BLaER1 (cell line): ENCODE measurements around the gene STX18.
A peak's percentile ranks its signal among the peaks of the same experiment; 100 is the strongest.
"Not testable (repeated sequence)": the region's sequence is repeated elsewhere in the genome, so short reads cannot be mapped to it uniquely, and the experiment has no call there.

Experiments
- H3K27ac ChIP-seq: shearing (Covaris generic); formaldehyde crosslinking; 2 replicates; pipeline ENCODE4 v1.8.1; 2022
- H3K27me3 ChIP-seq: shearing (Covaris generic); formaldehyde crosslinking; 2 replicates; pipeline ENCODE4 v1.8.1; 2022
- H3K36me3 ChIP-seq: shearing (Covaris generic); formaldehyde crosslinking; 2 replicates; pipeline ENCODE4 v1.8.1; 2022
- H3K4me1 ChIP-seq: shearing (Covaris generic); formaldehyde crosslinking; 2 replicates; pipeline ENCODE4 v1.8.1; 2022
- H3K4me2 ChIP-seq: shearing (Covaris generic); formaldehyde crosslinking; 2 replicates; pipeline ENCODE4 v1.8.1; 2022
- H3K4me3 ChIP-seq: shearing (Covaris generic); formaldehyde crosslinking; 2 replicates; pipeline ENCODE4 v1.8.1; 2022
- H3K9ac ChIP-seq: shearing (Covaris generic); formaldehyde crosslinking; 2 replicates; pipeline ENCODE4 v1.8.1; 2022
- H3K9me3 ChIP-seq: shearing (Covaris generic); formaldehyde crosslinking; 2 replicates; pipeline ENCODE4 v1.8.1; 2022
- H4K20me1 ChIP-seq: shearing (Covaris generic); formaldehyde crosslinking; 2 replicates; pipeline ENCODE4 v1.8.1; 2022
- Cebpa-rat ChIP-seq: shearing (Covaris generic); IDR thresholded peaks from 2 replicates; pipeline ENCODE4 v1.8.1; 2022

Gene STX18

DNA sequence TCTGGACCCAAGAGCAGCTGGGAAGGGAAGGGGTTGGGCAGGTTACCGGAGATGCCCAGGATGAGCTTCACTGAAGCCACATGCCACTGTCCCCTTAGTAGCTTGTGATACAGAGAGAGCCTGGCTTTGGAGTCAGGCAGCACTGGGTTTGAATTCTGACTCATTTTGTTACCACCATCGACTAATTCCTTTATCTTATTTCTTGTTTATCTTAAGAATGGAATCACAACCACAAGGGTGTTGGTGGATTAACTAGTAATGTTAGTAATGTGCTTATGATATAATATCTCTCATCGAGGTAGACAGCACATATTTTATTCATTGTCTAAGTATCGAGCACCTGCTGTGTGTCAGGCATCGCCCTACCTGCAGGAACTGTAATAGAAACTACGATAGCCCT is 17.7 kb upstream of the STX18 start:
- H3K27ac ChIP-seq: no peak overlapping the region
- H3K4me2 ChIP-seq: no peak overlapping the region
- no peaks in the 10 kb centered on the region; the same call in 1 of the 2 replicates for H4K20me1 ChIP-seq
- no peaks in the 10 kb centered on the region for H3K27me3 ChIP-seq
- no peak for TF ChIP-seq Cebpa-rat
- no peaks in the 10 kb centered on the region for H3K4me1 ChIP-seq
- peaks cover 17% of the 10 kb centered on the region for H3K36me3 ChIP-seq
- H3K9me3 ChIP-seq: no peaks in the 10 kb centered on the region
- no peak overlapping the region for H3K4me3 ChIP-seq
- H3K9ac ChIP-seq: 0 out of 2 replicates have a peak overlapping the region, but pooled peaks have one; percentile 25

DNA sequence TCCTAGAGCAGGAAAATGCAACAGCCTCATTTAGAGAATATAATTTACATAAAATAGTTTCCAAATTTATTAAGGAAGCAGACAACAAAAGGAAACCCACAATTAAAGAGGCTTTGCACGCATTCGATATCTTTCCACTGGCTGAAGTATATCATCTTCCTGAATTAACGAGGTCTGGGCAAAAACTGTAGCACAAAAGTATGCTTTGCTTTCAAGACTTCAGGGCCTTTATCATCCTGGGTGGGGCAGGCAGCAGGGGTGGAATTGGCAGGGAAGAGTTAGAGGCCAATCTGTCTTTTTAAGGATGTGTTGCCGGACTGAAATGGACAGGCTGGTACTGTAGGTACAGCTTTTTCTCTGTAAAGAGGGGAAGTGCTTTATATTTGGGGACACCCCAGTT is 17.0 kb upstream of the STX18 start:
- Histone ChIP-seq H3K27ac (no peak overlapping the region), H3K27me3 (no peaks in the 10 kb centered on the region), H3K9me3 (no peaks in the 10 kb centered on the region), H3K36me3 (peaks cover 13% of the 10 kb centered on the region; the same call in 1 of the 2 replicates), H3K4me3 (no peak overlapping the region), H4K20me1 (no peaks in the 10 kb centered on the region; the same call in 1 of the 2 replicates), H3K9ac (no peak overlapping the region), H3K4me2 (no peak overlapping the region), H3K4me1 (no peaks in the 10 kb centered on the region)
- no peak for TF ChIP-seq Cebpa-rat

DNA sequence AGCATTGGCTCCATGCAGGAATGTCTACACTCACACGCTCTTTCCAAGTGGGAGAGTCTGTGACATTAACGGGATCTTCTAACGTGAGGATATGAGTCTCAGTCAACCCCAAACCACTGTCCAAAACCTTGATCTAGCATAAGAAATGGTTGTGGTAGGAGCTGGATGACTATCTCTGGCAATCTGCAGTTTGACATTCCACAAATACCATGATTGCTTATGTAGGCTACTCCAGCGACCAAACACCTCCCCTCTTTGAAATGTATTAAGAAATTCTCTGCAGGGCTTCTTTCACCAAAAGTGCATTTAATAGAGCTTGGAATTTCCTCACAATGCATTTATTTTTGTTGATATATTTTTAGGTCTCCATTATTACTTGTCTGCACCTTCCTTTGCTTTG is 14.1 kb upstream of the STX18 start:
- Histone ChIP-seq H3K36me3 (peaks cover 32% of the 10 kb centered on the region), H3K4me1 (no peaks in the 10 kb centered on the region), H3K27ac (no peak overlapping the region), H3K9me3 (no peaks in the 10 kb centered on the region), H3K9ac (no peak overlapping the region), H3K4me2 (no peak overlapping the region), H4K20me1 (no peaks in the 10 kb centered on the region; the same call in 1 of the 2 replicates), H3K4me3 (no peak overlapping the region), H3K27me3 (no peaks in the 10 kb centered on the region)
- no peak for TF ChIP-seq Cebpa-rat

DNA sequence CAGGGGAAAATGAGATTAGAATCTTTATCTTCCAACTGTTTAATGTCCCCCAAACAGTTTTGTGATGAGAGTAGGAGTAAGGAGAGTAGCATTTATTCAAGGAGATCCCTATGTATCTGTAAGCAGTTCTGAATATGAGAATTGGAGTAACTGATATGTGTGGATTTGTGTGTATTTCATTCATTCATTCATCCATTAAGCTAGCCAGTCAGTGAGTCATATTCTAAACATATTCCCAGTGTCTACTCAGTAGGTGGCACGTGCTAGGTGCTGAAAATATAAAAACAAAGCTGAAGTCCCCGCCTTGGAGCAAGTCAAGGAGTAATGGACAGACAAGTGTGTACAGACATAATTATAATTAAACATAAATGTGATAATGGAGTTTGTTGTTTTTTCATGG is 12.4 kb upstream of the STX18 start:
- Histone ChIP-seq H3K4me2 (no peak overlapping the region), H3K9ac (no peak overlapping the region)
- no peak for TF ChIP-seq Cebpa-rat

DNA sequence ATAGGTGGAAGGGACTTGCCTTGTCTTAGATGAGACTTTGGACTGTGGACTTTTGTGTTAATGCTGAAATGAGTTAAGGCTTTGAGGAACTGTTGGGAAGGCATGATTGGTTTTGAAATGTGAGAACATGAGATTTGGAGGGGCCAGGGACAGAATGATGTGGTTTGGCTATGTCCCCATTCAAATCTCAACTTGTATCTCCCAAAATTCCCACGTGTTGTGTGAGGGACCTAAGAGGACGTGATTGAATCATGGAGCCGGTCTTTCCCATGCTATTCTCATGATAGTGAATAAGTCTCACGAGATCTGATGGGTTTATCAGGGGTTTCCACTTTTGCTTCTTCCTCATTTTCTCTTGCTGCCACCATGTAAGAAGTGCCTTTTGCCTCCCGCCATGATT is 10.2 kb upstream of the STX18 start:
- not testable (repeated sequence) for H3K27me3 ChIP-seq, H4K20me1 ChIP-seq, H3K4me1 ChIP-seq, H3K9me3 ChIP-seq, H3K4me3 ChIP-seq, H3K27ac ChIP-seq, H3K9ac ChIP-seq, H3K4me2 ChIP-seq
- peaks cover 66% of the 10 kb centered on the region for H3K36me3 ChIP-seq

More for the DNA sequence above, 12.4 kb upstream of the STX18 start:
- Histone ChIP-seq H4K20me1 (no peaks in the 10 kb centered on the region; the same call in 1 of the 2 replicates), H3K27me3 (no peaks in the 10 kb centered on the region), H3K27ac (no peak overlapping the region), H3K4me3 (no peak overlapping the region), H3K9me3 (no peaks in the 10 kb centered on the region), H3K4me1 (no peaks in the 10 kb centered on the region), H3K36me3 (peaks cover 44% of the 10 kb centered on the region)

DNA sequence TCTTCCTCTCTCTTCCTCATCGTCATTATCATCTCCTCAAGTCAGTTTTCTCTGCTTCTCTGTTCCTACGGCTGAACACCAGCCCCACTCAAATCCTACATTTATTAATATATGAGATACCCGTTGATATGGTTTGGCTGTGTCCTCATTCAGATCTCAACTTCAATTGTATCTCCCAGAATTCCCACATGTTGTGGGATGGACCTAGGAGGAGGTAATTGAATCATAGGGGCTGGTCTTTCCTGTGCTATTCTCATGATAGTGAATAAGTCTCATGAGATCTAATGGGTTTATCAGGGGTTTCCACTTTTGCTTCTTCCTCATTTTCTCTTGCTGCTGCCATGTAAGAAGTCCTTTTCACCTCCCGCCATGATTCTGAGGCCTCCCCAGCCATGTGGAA is 8.3 kb upstream of the STX18 start:
- not testable (repeated sequence) for H3K4me3 ChIP-seq, H3K9me3 ChIP-seq
- peaks cover 81% of the 10 kb centered on the region for H3K36me3 ChIP-seq

DNA sequence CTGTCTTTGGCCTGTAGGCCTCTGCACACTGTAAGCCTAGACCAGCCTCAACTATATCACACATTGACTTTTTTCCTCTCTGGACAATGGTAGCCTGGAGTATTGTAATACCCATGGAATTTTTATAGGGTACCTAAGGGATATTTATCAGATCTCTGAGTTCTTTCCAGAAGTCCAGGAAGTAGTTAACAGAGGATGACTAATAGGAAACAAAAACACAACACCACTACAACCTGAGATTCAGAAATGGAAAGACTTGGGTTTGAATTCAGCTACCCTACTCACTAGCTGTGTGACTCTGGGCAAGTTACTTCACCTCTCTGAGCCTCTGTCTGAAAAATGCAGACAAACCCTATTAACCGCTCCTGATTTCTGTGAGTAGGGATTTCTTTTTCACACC is 7.7 kb upstream of the STX18 start:
- Histone ChIP-seq H3K4me3 (no peak overlapping the region), H4K20me1 (no peaks in the 10 kb centered on the region), H3K27me3 (no peaks in the 10 kb centered on the region), H3K4me2 (no peak overlapping the region), H3K27ac (no peak overlapping the region), H3K9ac (no peak overlapping the region), H3K9me3 (no peaks in the 10 kb centered on the region), H3K4me1 (no peaks in the 10 kb centered on the region), H3K36me3 (peaks cover 76% of the 10 kb centered on the region)
- TF ChIP-seq Cebpa-rat: no peak

More for the DNA sequence above, 8.3 kb upstream of the STX18 start:
- H3K9ac ChIP-seq, H3K4me2 ChIP-seq, H4K20me1 ChIP-seq, H3K27ac ChIP-seq, H3K4me1 ChIP-seq, H3K27me3 ChIP-seq: not testable (repeated sequence)

DNA sequence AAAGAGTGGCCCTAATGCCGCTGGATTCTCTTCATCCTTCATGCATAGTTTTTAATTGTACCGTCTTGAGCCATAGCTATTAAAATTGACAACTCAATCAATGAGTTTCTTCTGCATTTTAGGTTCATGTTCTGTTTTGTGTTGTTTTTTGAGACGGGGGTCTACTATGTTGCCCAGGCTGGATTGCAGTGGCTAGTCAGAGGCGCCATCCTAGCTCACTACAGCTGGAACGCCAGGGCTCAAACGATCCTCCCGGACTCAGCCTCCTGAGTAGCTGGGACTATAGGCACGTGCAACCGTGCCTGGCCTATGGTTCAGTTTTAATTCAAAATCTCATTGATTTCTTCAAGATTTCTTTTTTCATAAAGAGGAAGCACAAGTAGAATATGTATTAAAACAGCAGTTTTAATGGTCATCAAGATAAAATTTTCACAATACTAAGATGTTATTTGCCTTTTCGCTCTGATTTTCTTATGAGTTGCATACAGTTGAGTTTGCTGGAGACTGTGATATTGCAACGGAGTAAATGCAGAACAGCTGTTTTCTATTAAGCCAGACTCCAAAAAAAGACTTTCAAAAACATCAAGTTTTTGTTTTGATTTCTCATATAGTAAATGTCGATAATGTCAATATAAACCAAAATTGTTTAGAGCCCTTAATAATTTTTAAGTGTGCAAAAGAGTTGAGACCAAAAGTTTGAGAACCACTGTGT is 1.1 kb upstream of the STX18 start:
- no peak overlapping the region for H3K27ac ChIP-seq
- H4K20me1 ChIP-seq: peaks cover 29% of the 10 kb centered on the region
- H3K4me2 ChIP-seq: peak overlapping the region; percentile 76
- H3K9ac ChIP-seq: peak overlapping the region; percentile 89
- peaks cover 33% of the 10 kb centered on the region for H3K4me1 ChIP-seq
- H3K27me3 ChIP-seq: no peaks in the 10 kb centered on the region
- H3K9me3 ChIP-seq: no peaks in the 10 kb centered on the region
- TF ChIP-seq Cebpa-rat: no peak
- peak overlapping the region; percentile 90 for H3K4me3 ChIP-seq
- peaks cover 27% of the 10 kb centered on the region for H3K36me3 ChIP-seq

DNA sequence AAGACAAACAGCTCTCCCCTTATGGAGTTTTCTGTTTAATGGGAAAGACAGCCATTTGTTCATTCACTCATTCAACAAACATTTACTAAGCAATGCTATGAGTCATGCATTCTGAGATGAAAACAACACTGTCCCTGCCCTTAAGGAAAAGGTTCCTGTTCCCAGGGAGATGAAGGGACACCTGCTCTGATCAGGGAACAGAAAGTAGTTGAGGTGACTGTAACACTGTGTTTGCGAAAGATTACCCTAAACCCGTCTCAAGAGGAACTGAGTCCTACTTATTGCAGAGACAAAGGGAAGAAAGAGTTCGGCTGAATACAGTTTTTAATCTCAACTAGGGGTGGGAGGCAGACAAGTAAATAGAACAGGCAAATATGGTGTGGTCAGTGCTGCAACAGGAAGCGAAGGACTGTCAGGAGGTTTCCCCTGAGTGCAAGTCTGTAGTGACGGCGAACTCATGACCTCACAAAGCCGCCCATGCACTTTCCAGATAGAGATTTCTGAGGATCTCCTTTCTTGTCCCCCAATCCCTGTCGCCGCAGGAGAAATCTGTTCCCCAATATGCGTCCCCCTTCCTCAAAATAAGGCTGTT is 712 bp downstream of the STX18 start:
- Histone ChIP-seq H4K20me1 (peaks cover 46% of the 10 kb centered on the region), H3K9me3 (no peaks in the 10 kb centered on the region), H3K36me3 (peaks cover 23% of the 10 kb centered on the region), H3K9ac (peak overlapping the region; percentile 89), H3K4me3 (peak overlapping the region; percentile 90), H3K27ac (peak overlapping the region; percentile 84), H3K4me1 (peaks cover 33% of the 10 kb centered on the region), H3K27me3 (no peaks in the 10 kb centered on the region), H3K4me2 (peak overlapping the region; percentile 88)
- no peak for TF ChIP-seq Cebpa-rat

DNA sequence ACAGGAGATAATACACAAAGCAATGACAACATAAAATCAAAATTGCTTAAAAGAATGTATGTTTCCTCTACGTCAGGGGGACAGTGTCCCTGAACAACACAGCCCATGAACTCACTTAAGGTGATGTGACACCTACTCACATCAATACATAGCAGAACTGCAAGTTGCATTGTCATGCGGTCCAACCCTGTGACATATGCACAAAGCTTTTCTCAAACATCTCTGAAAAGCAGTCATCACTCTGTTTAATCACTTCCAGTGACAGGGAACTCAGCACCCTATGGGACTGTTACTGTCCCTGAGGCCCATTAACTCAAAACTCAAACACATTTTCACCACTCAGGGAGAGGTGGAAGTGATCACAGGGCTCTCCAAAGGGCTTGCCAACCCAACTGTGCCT is 2.4 kb downstream of the STX18 start:
- Histone ChIP-seq H3K4me2 (peak overlapping the region; percentile 88), H3K9ac (no peak overlapping the region), H3K27me3 (no peaks in the 10 kb centered on the region), H3K36me3 (peaks cover 17% of the 10 kb centered on the region; the same call in 1 of the 2 replicates), H4K20me1 (peaks cover 63% of the 10 kb centered on the region), H3K9me3 (no peaks in the 10 kb centered on the region), H3K4me3 (no peak overlapping the region), H3K4me1 (peaks cover 33% of the 10 kb centered on the region), H3K27ac (no peak overlapping the region)
- no peak for TF ChIP-seq Cebpa-rat
